HEK293 (cell line): ENCODE data around the gene IL17RB.

Experiments used
- CTCF ChIA-PET: fragments of 350-600 bp; formaldehyde crosslinking; extraction: SDS; loops from one replicate; lab custom pipeline; 2021; ENCODE audit warnings: antibody characterized with exemption; lab: Yijun Ruan, JAX
- POLR2A ChIA-PET: fragments of 300-600 bp; formaldehyde crosslinking; extraction: SDS; loops from one replicate; lab custom pipeline; 2020; ENCODE audit warnings: antibody characterized with exemption, inconsistent platforms; lab: Yijun Ruan, JAX
- H3K27ac ChIP-seq: fragments of 200-500 bp; sonication (Bioruptor generic); 2 replicates; pipeline ENCODE4 v1.5.1; 2014; ENCODE audit warnings: low read depth, low read length, control low read depth, inconsistent platforms; ENCODE audit errors: extremely low read depth
- H3K36me3 ChIP-seq, 2 experiments: fragments of 200-500 bp in 1 of 2; sonication (Bioruptor generic) in 1 of 2; 1 replicate in 1 of 2; 2 replicates in 1 of 2; pipeline ENCODE4 v1.5.1; 2014 to 2017; ENCODE audit warnings: inconsistent platforms in 2 of 2, low read length in 2 of 2; ENCODE audit not compliant: control insufficient read depth in 2 of 2, insufficient read depth in 1 of 2
- H3K4me1 ChIP-seq: fragments of 200-500 bp; sonication (Bioruptor generic); 2 replicates; pipeline ENCODE4 v1.5.1; 2014; ENCODE audit warnings: mild to moderate bottlenecking, low read length, inconsistent platforms; ENCODE audit not compliant: control insufficient read depth, insufficient read depth
- H3K4me3 ChIP-seq: 2 replicates; pipeline ENCODE4 v1.5.1; 2011; ENCODE audit warnings: low read depth, mild to moderate bottlenecking, control low read depth, low read length, moderate library complexity
- H3K9me3 ChIP-seq: fragments of 200-500 bp; sonication (Bioruptor generic); 2 replicates; pipeline ENCODE4 v1.5.1; 2014; ENCODE audit warnings: low read depth, low read length, inconsistent platforms; ENCODE audit not compliant: control insufficient read depth, insufficient read depth
- GFI1B ChIP-seq: fragments of 450-650 bp; formaldehyde crosslinking; IDR thresholded peaks from 2 replicates; pipeline ENCODE4 v1.5.1; 2016; ENCODE audit warnings: missing biosample characterization, missing genetic modification characterization
- HOXA7 ChIP-seq: sonication (generic); formaldehyde crosslinking; IDR thresholded peaks from 2 replicates; pipeline ENCODE4 v1.8.1; 2022; ENCODE audit warnings: missing genetic modification reagents, borderline replicate concordance
- OVOL3 ChIP-seq: fragments of 450-650 bp; formaldehyde crosslinking; IDR thresholded peaks from 2 replicates; pipeline ENCODE4 v1.5.1; 2016; ENCODE audit warnings: missing biosample characterization, missing genetic modification characterization
- ZBTB48 ChIP-seq: fragments of 450-650 bp; formaldehyde crosslinking; IDR thresholded peaks from 2 replicates; pipeline ENCODE4 v1.5.1; 2016; ENCODE audit warnings: missing biosample characterization, missing genetic modification characterization
- ZFP3 ChIP-seq: fragments of 450-650 bp; formaldehyde crosslinking; IDR thresholded peaks from 2 replicates; pipeline ENCODE4 v1.5.1; 2016; ENCODE audit warnings: low read depth, missing biosample characterization, missing genetic modification characterization
- ZNF121 ChIP-seq: fragments of 450-650 bp; formaldehyde crosslinking; IDR thresholded peaks from 2 replicates; pipeline ENCODE4 v1.5.1; 2016; ENCODE audit warnings: missing biosample characterization, missing genetic modification characterization
- ZNF146 ChIP-seq: fragments of 450-650 bp; formaldehyde crosslinking; IDR thresholded peaks from 2 replicates; pipeline ENCODE4 v1.5.1; 2016; ENCODE audit warnings: missing biosample characterization, missing genetic modification characterization
- ZNF202 ChIP-seq: fragments of 450-650 bp; formaldehyde crosslinking; IDR thresholded peaks from 2 replicates; pipeline ENCODE4 v1.5.1; 2016; ENCODE audit warnings: missing biosample characterization, missing genetic modification characterization, borderline replicate concordance
- ZNF214 ChIP-seq: fragments of 450-650 bp; formaldehyde crosslinking; IDR thresholded peaks from 2 replicates; pipeline ENCODE4 v1.5.1; 2017; ENCODE audit warnings: missing biosample characterization, mild to moderate bottlenecking, missing genetic modification characterization, borderline replicate concordance
- ZNF266 ChIP-seq: fragments of 450-650 bp; formaldehyde crosslinking; IDR thresholded peaks from 2 replicates; pipeline ENCODE4 v1.5.1; 2016; ENCODE audit warnings: missing biosample characterization, missing genetic modification characterization, low read depth
- ZNF311 ChIP-seq: fragments of 450-650 bp; formaldehyde crosslinking; IDR thresholded peaks from 2 replicates; pipeline ENCODE4 v1.5.1; 2017; ENCODE audit warnings: missing biosample characterization, missing genetic modification characterization, borderline replicate concordance
- ZNF449 ChIP-seq: fragments of 450-650 bp; formaldehyde crosslinking; IDR thresholded peaks from 2 replicates; pipeline ENCODE4 v1.5.1; 2017; ENCODE audit warnings: missing biosample characterization, mild to moderate bottlenecking, missing genetic modification characterization, moderate library complexity
- ZNF561 ChIP-seq: fragments of 450-650 bp; IDR thresholded peaks from 2 replicates; pipeline ENCODE4 v1.5.1; 2018; ENCODE audit warnings: missing biosample characterization, missing genetic modification characterization, borderline replicate concordance
- ZNF701 ChIP-seq: fragments of 450-650 bp; formaldehyde crosslinking; IDR thresholded peaks from 2 replicates; pipeline ENCODE4 v1.5.1; 2016; ENCODE audit warnings: missing biosample characterization, missing genetic modification characterization
- ZNF76 ChIP-seq: fragments of 450-650 bp; formaldehyde crosslinking; IDR thresholded peaks from 2 replicates; pipeline ENCODE4; 2016; ENCODE audit warnings: low read depth, missing biosample characterization, missing genetic modification characterization, borderline replicate concordance
- TF ChIP-seq, protein P1 (sequence below): sonication (generic); formaldehyde crosslinking; IDR thresholded peaks from 2 replicates; pipeline ENCODE4 v1.8.1; 2022; ENCODE audit warnings: mild to moderate bottlenecking, moderate library complexity, missing genetic modification reagents
- TF ChIP-seq, protein P2 (sequence below): fragments of 450-650 bp; formaldehyde crosslinking; IDR thresholded peaks from 2 replicates; pipeline ENCODE4 v1.5.1; 2017; ENCODE audit warnings: missing biosample characterization, missing genetic modification characterization
- TF ChIP-seq, protein P3 (sequence below): fragments of 450-650 bp; formaldehyde crosslinking; IDR thresholded peaks from 2 replicates; pipeline ENCODE4 v1.5.1; 2016; ENCODE audit warnings: missing biosample characterization, missing genetic modification characterization

The IL17RB gene

GRCh38 chr3:53809764-53810400, 36.5 kb upstream of the IL17RB start:
- H3K4me3 ChIP-seq, result no peak overlapping the region
- H3K4me1 ChIP-seq, result no peaks in the 10 kb centered on the region
- TF ChIP-seq, protein P1, sequence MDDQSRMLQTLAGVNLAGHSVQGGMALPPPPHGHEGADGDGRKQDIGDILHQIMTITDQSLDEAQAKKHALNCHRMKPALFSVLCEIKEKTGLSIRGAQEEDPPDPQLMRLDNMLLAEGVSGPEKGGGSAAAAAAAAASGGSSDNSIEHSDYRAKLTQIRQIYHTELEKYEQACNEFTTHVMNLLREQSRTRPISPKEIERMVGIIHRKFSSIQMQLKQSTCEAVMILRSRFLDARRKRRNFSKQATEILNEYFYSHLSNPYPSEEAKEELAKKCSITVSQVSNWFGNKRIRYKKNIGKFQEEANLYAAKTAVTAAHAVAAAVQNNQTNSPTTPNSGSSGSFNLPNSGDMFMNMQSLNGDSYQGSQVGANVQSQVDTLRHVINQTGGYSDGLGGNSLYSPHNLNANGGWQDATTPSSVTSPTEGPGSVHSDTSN (CRISPR knock-in tag), result no peak
- TF ChIP-seq ZBTB48 (tag by site-specific recombination), result no peak
- TF ChIP-seq, all 188 proteins: peak for 0
- ChIA-PET POLR2A (no interaction called here), CTCF (no interaction called here)
- H3K27ac ChIP-seq, result no peak overlapping the region
- H3K9me3 ChIP-seq, result no peaks in the 10 kb centered on the region
- H3K36me3 ChIP-seq, result no peaks in the 10 kb centered on the region

DNA sequence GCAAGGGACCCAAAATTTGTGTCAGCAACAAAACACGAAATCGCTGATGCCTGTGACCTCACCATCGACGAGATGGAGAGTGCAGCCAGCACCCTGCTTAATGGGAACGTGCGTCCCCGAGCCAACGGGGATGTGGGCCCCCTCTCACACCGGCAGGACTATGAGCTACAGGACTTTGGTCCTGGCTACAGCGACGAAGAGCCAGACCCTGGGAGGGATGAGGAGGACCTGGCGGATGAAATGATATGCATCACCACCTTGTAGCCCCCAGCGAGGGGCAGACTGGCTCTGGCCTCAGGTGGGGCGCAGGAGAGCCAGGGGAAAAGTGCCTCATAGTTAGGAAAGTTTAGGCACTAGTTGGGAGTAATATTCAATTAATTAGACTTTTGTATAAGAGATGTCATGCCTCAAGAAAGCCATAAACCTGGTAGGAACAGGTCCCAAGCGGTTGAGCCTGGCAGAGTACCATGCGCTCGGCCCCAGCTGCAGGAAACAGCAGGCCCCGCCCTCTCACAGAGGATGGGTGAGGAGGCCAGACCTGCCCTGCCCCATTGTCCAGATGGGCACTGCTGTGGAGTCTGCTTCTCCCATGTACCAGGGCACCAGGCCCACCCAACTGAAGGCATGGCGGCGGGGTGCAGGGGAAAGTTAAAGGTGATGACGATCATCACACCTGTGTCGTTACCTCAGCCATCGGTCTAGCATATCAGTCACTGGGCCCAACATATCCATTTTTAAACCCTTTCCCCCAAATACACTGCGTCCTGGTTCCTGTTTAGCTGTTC, 35.0 kb upstream of the IL17RB start:
- Histone ChIP-seq H3K4me3 (no peak overlapping the region), H3K4me1 (no peaks in the 10 kb centered on the region), H3K27ac (no peak overlapping the region), H3K9me3 (no peaks in the 10 kb centered on the region), H3K36me3 (peaks cover 0 to 4% of the 10 kb centered on the region in 2 experiments; a peak in 1 of 3 replicates)
- ChIA-PET CTCF (interaction anchor here (0.6 kb wide), 1 partner anchor 78 kb away, joined by 3 read pairs; no protein-coding TSS in a partner anchor), POLR2A (no interaction called here)
- no peak for TF ChIP-seq ZNF701 (tag by site-specific recombination)
- TF ChIP-seq GFI1B, result no peak
- no peak for TF ChIP-seq ZNF561 (tag by site-specific recombination)
- TF ChIP-seq, protein P2, sequence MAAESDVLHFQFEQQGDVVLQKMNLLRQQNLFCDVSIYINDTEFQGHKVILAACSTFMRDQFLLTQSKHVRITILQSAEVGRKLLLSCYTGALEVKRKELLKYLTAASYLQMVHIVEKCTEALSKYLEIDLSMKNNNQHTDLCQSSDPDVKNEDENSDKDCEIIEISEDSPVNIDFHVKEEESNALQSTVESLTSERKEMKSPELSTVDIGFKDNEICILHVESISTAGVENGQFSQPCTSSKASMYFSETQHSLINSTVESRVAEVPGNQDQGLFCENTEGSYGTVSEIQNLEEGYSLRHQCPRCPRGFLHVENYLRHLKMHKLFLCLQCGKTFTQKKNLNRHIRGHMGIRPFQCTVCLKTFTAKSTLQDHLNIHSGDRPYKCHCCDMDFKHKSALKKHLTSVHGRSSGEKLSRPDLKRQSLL (tag by site-specific recombination), result no peak
- TF ChIP-seq ZNF311 (tag by site-specific recombination), result no peak
- no peak for TF ChIP-seq ZNF266 (tag by site-specific recombination)
- no peak for TF ChIP-seq ZNF202 (tag by site-specific recombination)
- TF ChIP-seq ZNF146 (tag by site-specific recombination), result no peak
- TF ChIP-seq, protein P3, sequence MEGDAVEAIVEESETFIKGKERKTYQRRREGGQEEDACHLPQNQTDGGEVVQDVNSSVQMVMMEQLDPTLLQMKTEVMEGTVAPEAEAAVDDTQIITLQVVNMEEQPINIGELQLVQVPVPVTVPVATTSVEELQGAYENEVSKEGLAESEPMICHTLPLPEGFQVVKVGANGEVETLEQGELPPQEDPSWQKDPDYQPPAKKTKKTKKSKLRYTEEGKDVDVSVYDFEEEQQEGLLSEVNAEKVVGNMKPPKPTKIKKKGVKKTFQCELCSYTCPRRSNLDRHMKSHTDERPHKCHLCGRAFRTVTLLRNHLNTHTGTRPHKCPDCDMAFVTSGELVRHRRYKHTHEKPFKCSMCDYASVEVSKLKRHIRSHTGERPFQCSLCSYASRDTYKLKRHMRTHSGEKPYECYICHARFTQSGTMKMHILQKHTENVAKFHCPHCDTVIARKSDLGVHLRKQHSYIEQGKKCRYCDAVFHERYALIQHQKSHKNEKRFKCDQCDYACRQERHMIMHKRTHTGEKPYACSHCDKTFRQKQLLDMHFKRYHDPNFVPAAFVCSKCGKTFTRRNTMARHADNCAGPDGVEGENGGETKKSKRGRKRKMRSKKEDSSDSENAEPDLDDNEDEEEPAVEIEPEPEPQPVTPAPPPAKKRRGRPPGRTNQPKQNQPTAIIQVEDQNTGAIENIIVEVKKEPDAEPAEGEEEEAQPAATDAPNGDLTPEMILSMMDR (tag by site-specific recombination), result no peak
- TF ChIP-seq ZFP3 (tag by site-specific recombination), result no peak
- TF ChIP-seq HOXA7 (CRISPR knock-in tag), result no peak
- TF ChIP-seq ZNF214, result no peak
- TF ChIP-seq OVOL3, result no peak
- TF ChIP-seq ZNF449 (tag by site-specific recombination), result no peak
- TF ChIP-seq ZNF76 (tag by site-specific recombination), result no peak
- TF ChIP-seq ZNF121, result no peak
